Ishikawa (cell line): ENCODE measurements around the gene KLF2.

ENCODE experiments used
- CREB1 ChIP-seq: IDR thresholded peaks from 2 replicates; pipeline ENCODE4 v1.6.1; 2012; ENCODE audit warnings: low read depth
- EP300 ChIP-seq: IDR thresholded peaks from 2 replicates; pipeline ENCODE4 v1.6.1; 2012; ENCODE audit warnings: borderline replicate concordance
- FOXM1 ChIP-seq: IDR thresholded peaks from 2 replicates; pipeline ENCODE4 v1.6.1; 2012; ENCODE audit warnings: low read depth, borderline replicate concordance
- RAD21 ChIP-seq: IDR thresholded peaks from 2 replicates; pipeline ENCODE4 v1.6.1; 2012; ENCODE audit warnings: low read depth
- REST ChIP-seq: IDR thresholded peaks from 2 replicates; pipeline ENCODE4 v1.6.1; 2012; ENCODE audit warnings: low read depth, mild to moderate bottlenecking
- TAF1 ChIP-seq: IDR thresholded peaks from 2 replicates; pipeline ENCODE4 v1.6.1; 2012; ENCODE audit warnings: low read depth, mild to moderate bottlenecking
- TCF12 ChIP-seq: IDR thresholded peaks from 2 replicates; pipeline ENCODE4 v1.6.1; 2012; ENCODE audit warnings: low read depth
- TEAD4 ChIP-seq: IDR thresholded peaks from 2 replicates; pipeline ENCODE4 v1.6.1; 2012
- YY1 ChIP-seq: IDR thresholded peaks from 2 replicates; pipeline ENCODE4 v1.6.1; 2012; ENCODE audit warnings: low read depth
- TF ChIP-seq, protein P1 (sequence below): IDR thresholded peaks from 2 replicates; pipeline ENCODE4 v1.6.1; 2012

DNA sequence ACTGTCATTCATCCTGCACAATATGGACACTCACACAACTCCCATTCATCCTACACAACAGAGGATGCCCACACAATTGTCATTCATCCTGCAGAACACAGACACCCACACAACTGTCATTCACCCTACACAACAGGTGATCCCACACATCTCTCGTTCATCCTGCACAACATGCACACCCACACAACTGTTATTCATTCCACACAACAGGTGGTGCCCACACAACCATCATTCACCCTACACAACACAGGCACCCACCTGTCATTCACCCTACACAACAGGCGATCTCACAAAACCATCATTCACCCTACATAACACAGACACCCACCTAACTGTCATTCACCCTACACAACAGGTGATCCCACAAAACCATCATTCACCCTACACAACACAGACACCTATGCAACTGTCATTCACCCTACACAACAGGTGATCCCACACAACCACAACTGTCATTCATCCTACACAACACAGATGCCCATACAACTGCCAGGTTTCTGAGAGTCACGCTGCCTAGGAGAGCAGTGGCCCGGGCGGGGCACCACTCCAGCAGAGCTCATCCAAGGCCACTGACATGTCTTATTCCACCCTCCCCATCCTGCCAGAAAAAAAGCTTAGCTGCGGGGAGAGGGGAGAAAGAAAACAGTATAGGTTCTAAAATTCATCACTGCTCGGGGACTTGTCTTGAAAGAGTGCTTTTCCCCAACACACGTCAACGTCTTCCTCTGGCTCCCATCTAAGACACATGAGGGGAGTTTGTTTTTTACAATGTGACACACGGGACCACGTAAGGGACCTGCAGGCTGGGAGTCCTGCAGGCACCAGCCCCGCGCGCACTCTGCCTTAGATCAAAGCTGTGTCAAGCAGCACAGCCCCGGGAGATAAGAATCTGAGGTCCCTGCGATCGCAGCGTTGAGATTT is 44.0 kb downstream of the KLF2 start:
- no peak for TF ChIP-seq TAF1
- no peak for TF ChIP-seq RAD21
- TF ChIP-seq REST: no peak
- TF ChIP-seq CREB1: no peak
- no peak for TF ChIP-seq FOXM1
- TF ChIP-seq EP300: no peak
- TF ChIP-seq, protein P1, sequence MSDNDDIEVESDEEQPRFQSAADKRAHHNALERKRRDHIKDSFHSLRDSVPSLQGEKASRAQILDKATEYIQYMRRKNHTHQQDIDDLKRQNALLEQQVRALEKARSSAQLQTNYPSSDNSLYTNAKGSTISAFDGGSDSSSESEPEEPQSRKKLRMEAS: no peak
- no peak for TF ChIP-seq YY1
- TF ChIP-seq TEAD4: no peak
- no peak for TF ChIP-seq TCF12
